ENCODE data around the gene TCL1A.

- TF ChIP-seq CTCF (IDR thresholded peaks at IDR 0.05; ENCODE audit: low read depth, low read length, missing input control) (no peak), TAF1 (conservative IDR thresholded peaks at IDR 0.05) (no peak), MAX (IDR thresholded peaks at IDR 0.05) (no peak)
These were observed 27.0 kb downstream of the TCL1A start for GRCh38 chr14:95686935-95687334.

Data from liver (tissue), 3 donors.